HUDEP-2 (cell line): ENCODE measurements around the gene BSDC1.
A peak's percentile ranks its signal among the peaks of the same experiment; 100 is the strongest.
"Not testable (repeated sequence)": the region's sequence is repeated elsewhere in the genome, so short reads cannot be mapped to it uniquely, and the experiment has no call there.

Experiments used
- DNase-seq, 76 experiments: peaks; one replicate each; lab custom pipeline; 2025; ENCODE audit not compliant: unreplicated experiment in 76 of 76; lab: John Stamatoyannopoulos, UW

BSDC1 gene

GRCh38 chr1:32394141-32394889 lies at the start of gene BSDC1:
TSS of gene BSDC1 (minus strand) at chr1:32394441. CDS start at chr1:32394414, 27 bp downstream.
- peak in 75 of 76 experiments; percentile 71 to 100 (median 98) for DNase-seq

- not testable (repeated sequence) for DNase-seq
Observed at GRCh38 chr1:32441467-32441866, 47.2 kb upstream of the BSDC1 start.

GRCh38 chr1:32438777-32439176 lies 44.5 kb upstream of the BSDC1 start:
- DNase-seq, result not testable (repeated sequence)

- DNase-seq, result no peak
Observed at GRCh38 chr1:32438136-32438535, 43.9 kb upstream of the BSDC1 start.

- DNase-seq, result no peak
Observed at GRCh38 chr1:32431736-32432400, 37.6 kb upstream of the BSDC1 start.

GRCh38 chr1:32427264-32427963 lies 33.2 kb upstream of the BSDC1 start:
- DNase-seq, result no peak

- DNase-seq, result no peak
Observed at GRCh38 chr1:32426489-32427255, 32.4 kb upstream of the BSDC1 start.

- DNase-seq, result no peak
Observed at GRCh38 chr1:32421775-32422174, 27.5 kb upstream of the BSDC1 start.

GRCh38 chr1:32414186-32414886 lies 20.1 kb upstream of the BSDC1 start:
- DNase-seq, result no peak

GRCh38 chr1:32413507-32414185 lies 19.4 kb upstream of the BSDC1 start:
- DNase-seq, result peak in 69 of 76 experiments; percentile 14 to 87 (median 56)

GRCh38 chr1:32411261-32411660 lies 17.0 kb upstream of the BSDC1 start:
- no peak for DNase-seq

GRCh38 chr1:32406629-32407111 lies 12.4 kb upstream of the BSDC1 start:
- no peak for DNase-seq

- no peak for DNase-seq
Observed at GRCh38 chr1:32405672-32406467, 11.6 kb upstream of the BSDC1 start.

- DNase-seq, result no peak
Observed at GRCh38 chr1:32404946-32405345, 10.7 kb upstream of the BSDC1 start.

- DNase-seq, result peak in 54 of 76 experiments; percentile 2 to 62 (median 33)
Observed at GRCh38 chr1:32400876-32401631, 6.8 kb upstream of the BSDC1 start.

- DNase-seq, result peak in 15 of 76 experiments; percentile 2 to 48 (median 21)
Observed at GRCh38 chr1:32399843-32400242, 5.6 kb upstream of the BSDC1 start.

- DNase-seq, result no peak
Observed at GRCh38 chr1:32398401-32398800, 4.2 kb upstream of the BSDC1 start.

- DNase-seq, result not testable (repeated sequence)
Observed at GRCh38 chr1:32396524-32396923, 2.3 kb upstream of the BSDC1 start.
